Naive B cell (primary cell): Measurements from ENCODE around the gene HOXC10. TPM values are rescaled to one million over a fixed set of nuclear protein-coding genes. Genes with fewer than 3 reads are reported as not detected.
A peak's percentile ranks its signal among the peaks of the same experiment; 100 is the strongest.

Source experiments
- ATAC-seq, 2 donors: fragments of 150-1000 bp; cut with Tn5 transposase; 2 replicates each; pipeline ENCODE4 v1.10.0; 2021; ENCODE audit warnings: low read depth in 2 of 2, mild to moderate bottlenecking in 2 of 2, moderate library complexity in 2 of 2
- DNase-seq: peaks from one replicate; pipeline ENCODE4 v3.0.0; 2022
- H3K27ac Mint-ChIP-seq, 6 donors: one replicate each; pipeline ENCODE4 v1.8.0; 2020 to 2022; ENCODE audit warnings: mild to moderate bottlenecking in 6 of 6, mixed read lengths in 6 of 6, moderate library complexity in 5 of 6, inconsistent platforms in 2 of 6
- H3K27me3 Mint-ChIP-seq, 3 donors: one replicate each; pipeline ENCODE4 v1.8.0; 2021 to 2022; ENCODE audit warnings: mixed read lengths in 3 of 3, mild to moderate bottlenecking in 1 of 3
- H3K36me3 Mint-ChIP-seq, 2 donors: one replicate each; pipeline ENCODE4 v1.8.0; 2020 to 2022; ENCODE audit warnings: mixed read lengths in 2 of 2, inconsistent platforms in 1 of 2, mild to moderate bottlenecking in 1 of 2
- H3K4me1 Mint-ChIP-seq, 3 donors: one replicate each; pipeline ENCODE4 v1.8.0; 2020 to 2022; ENCODE audit warnings: mixed read lengths in 3 of 3, inconsistent platforms in 1 of 3, mild to moderate bottlenecking in 1 of 3, moderate library complexity in 1 of 3
- H3K4me3 Mint-ChIP-seq, 8 donors: one replicate each; pipeline ENCODE4 v1.8.0; 2020 to 2022; ENCODE audit warnings: mild to moderate bottlenecking in 8 of 8, mixed read lengths in 8 of 8, moderate library complexity in 8 of 8, inconsistent platforms in 2 of 8
- H3K9me3 Mint-ChIP-seq, 7 donors: one replicate each; pipeline ENCODE4 v1.8.0; 2020 to 2022; ENCODE audit warnings: mixed read lengths in 7 of 7, mild to moderate bottlenecking in 5 of 7, inconsistent platforms in 2 of 7, moderate library complexity in 1 of 7
- polyA plus RNA-seq, 6 donors: library from polyadenylated mRNA; unstranded; fragments of 300-500 nt; fragmentation: Illumina TruSeq; gene quantifications; one replicate each; pipeline ENCODE4 v1.2.3, GENCODE V29; 2021; ENCODE audit warnings: low read depth in 6 of 6

HOXC10 gene
- polyA plus RNA-seq, 6 donors from 2014 or later = not detected

DNA sequence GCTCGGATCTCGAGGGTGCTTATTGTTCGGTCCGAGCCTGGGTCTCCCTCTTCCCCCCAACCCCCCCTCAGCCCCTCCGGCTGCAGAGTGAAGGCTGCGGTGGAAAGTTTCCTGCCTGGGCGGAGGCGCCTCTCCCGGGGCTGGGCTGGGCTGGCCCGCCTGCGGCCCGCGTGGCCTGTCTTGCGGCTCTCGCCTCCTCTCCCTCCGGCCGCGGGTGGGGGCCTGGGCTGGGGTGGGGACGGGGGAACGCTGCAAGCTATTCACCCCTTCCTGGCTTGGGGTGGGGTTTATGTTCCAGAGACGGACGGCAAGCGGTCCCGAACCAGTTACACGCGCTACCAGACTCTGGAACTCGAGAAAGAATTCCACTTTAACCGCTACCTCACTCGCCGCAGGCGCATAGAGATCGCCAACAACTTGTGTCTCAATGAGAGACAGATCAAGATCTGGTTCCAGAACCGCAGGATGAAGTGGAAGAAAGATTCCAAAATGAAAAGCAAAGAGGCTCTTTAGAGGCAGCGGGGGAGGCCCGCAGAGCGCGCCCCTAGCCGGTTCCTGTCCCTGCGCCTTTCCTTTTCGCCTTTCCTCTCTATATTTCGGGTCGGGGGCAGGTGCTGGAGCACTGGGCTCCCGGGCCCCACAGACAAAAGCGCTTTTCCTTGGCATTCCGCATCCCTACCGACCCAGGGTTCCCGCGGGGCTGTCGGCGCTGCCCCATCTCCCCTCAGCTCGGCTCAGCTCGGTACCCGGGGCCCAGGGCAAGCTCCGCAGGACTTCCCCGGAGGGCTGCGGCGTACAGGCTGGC lies 49.2 kb downstream of the HOXC10 start:
- DNase-seq (no peak), ATAC-seq (peak; percentile 22 to 24)
- Mint-ChIP-seq H3K27me3 (peaks cover 79 to 96% (median 92%) of the 10 kb centered on the region in 3 donors), H3K9me3 (peaks cover 0 to 8% (median 5%) of the 10 kb centered on the region in 7 donors), H3K4me1 (peaks cover 21 to 27% (median 26%) of the 10 kb centered on the region in 3 donors), H3K27ac (peak overlapping the region in 3 of 6 donors; percentile 76 to 95 (median 82)), H3K4me3 (peak overlapping the region; percentile 51 to 81 (median 76)), H3K36me3 (no peaks in the 10 kb centered on the region)

DNA sequence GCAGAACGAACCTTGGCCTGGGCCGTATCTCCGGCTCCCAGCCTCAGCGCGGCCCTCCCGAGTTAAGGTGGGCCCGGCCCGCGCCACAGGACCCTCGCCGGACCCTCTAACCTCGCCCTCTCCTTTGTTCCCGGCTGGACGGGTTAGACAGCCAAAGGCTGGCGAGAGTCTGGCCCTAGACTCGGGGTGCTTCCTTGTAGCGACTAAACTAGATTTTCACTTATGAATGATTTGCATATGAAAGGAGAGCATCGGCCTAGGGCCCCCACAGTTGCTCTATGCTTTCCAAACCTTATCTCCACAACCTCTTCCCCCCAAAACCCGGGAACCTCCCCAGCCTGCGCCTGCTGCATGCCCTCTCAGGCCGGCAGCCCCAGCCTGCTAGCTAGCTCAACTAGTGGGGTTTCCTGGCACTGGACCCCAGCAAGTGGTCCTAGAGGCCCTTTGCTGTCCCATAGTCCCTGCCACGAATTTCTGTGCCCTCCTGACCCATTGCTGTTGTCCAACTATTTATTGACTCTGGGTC lies 49.9 kb downstream of the HOXC10 start:
- ATAC-seq = no peak
- Mint-ChIP-seq H3K4me3 (peak overlapping the region in 5 of 8 donors; percentile 51 to 78 (median 68)), H3K4me1 (peaks cover 21 to 26% (median 22%) of the 10 kb centered on the region in 3 donors), H3K36me3 (no peaks in the 10 kb centered on the region), H3K9me3 (peaks cover 0 to 6% (median 5%) of the 10 kb centered on the region in 7 donors), H3K27me3 (peaks cover 79 to 96% (median 95%) of the 10 kb centered on the region in 3 donors), H3K27ac (peak overlapping the region in 4 of 6 donors; percentile 30 to 95 (median 83))
- DNase-seq = no peak

DNA sequence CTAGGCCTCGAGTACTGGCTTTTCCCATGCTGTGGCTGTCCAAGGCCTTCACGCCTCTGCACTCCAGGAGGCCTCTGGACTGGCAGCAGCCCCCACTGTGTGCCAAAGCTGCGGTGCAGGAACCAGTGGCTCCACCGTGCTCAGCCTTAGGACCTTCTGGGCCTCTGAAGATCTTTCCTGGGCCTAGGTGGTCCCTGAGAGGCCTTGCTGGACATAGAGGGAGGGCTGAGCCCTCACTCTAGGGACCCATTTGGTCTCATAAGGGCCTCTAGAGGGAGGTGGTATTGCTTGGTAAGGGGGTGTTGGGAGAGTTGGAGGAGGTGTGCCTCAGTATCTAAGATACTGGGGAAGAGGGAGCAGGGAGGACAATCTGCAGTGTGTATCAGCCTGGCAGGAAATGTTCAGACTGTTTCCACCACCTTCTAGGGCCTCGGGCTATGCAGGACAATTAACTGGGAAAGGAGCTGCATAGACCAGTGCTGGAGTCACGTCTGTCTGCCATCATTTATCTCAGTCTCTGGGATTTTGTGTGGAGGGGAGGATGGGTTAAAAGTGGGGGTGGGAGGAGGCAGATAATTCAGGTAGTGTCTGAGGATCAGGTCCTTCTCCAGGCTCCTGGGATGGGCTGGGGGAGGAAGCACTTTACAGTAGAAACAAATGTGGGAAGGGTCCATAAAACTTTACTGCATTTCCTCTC lies 50.8 kb downstream of the HOXC10 start:
- no peak for DNase-seq
- Mint-ChIP-seq H3K9me3 (peaks cover 0 to 10% (median 5%) of the 10 kb centered on the region in 7 donors), H3K27ac (peak overlapping the region in 1 of 6 donors; percentile 62), H3K4me1 (peaks cover 20 to 22% (median 21%) of the 10 kb centered on the region in 3 donors), H3K27me3 (peaks cover 82 to 96% (median 95%) of the 10 kb centered on the region in 3 donors), H3K36me3 (no peaks in the 10 kb centered on the region), H3K4me3 (peak overlapping the region in 2 of 8 donors; percentile 71 to 78)
- ATAC-seq = no peak

DNA sequence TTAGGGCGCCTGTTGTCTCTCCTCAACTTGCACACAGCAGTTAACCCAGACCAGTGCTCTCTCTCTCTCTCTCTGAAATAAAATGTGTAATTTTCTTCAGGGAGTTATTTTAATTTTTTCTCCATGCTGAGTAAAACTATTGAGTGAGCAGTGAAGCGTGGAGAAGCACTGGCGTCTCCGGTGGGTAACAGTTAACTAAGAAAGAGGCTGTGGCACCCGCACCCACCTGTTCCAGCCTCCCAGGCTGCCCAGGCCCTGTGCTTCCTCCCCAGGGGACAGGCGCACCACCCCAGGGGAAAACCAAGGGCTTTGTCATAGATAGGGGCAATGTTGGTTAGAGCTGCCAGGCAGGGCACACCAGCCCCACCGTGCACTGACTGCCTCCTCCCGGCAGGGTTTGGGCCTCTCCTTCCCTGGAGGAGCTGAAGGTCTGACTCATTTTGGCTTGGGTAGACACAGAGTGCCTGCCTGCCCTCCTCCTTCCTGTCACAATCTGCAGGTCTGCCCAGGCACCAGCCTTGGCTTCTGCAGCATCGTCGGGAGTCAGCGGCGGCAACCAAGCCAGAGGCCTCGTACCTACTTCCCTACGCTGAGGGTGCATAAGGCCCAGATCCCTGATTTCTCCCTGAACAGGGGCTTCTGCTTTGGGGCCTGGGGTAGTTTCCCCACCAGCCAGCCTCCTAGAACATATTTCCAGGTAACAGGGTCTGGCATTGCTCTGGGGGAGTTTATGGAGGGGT lies 51.8 kb downstream of the HOXC10 start:
- ATAC-seq (peak in 1 of 2 donors; percentile 29), DNase-seq (no peak)
- Mint-ChIP-seq H3K27ac (peak overlapping the region in 2 of 6 donors; percentile 26 to 74), H3K9me3 (peaks cover 0 to 10% (median 5%) of the 10 kb centered on the region in 7 donors), H3K4me1 (peaks cover 16 to 22% (median 17%) of the 10 kb centered on the region in 3 donors), H3K4me3 (no peak overlapping the region), H3K36me3 (no peaks in the 10 kb centered on the region), H3K27me3 (peaks cover 82 to 96% (median 96%) of the 10 kb centered on the region in 3 donors)

DNA sequence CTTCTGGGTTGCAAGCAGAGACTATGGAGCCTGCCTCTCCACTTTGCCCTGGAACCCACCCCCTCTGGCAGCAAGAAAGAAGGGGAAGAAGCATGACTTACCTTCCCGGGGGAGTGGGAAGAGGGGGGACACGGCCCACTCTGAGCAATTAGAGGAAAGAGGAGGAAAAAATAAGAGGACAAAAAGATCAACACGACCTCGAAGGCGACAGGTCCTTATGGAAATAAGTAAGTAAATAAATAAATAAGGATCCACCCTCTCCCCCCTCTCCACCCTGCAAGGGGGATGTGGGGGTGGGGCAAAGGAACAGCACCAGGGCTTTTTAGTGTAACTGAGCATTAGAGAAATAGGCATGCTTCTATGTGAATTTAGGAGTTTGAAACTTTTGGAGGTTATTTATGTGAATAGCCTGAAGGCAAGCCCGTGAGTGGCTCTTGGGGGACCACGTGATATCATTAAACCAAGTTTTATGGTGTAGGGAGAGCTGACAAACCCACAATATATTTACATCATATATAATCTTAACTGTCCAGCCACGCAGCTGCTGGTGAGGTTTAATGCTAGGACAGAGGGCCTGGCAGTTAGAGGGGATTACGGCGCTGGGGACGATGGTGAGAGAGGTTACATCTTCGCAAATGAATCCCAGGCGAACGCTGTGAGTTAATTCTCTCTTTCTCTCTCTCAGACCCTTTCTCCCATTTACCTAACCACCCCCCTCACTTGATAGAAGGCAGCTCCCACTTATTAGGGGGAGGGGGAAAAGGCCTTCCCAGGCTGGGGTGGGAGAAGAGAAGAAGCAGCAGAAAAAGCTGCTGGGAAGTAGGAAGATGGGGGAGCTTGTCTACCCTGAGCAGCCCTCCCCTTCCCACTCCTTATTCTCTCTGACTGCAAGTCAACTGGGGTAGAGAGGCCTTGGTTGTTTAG lies 52.7 kb downstream of the HOXC10 start:
- Mint-ChIP-seq H3K9me3 (peaks cover 0 to 8% (median 3%) of the 10 kb centered on the region in 7 donors), H3K4me3 (peak overlapping the region in 1 of 8 donors; percentile 61), H3K27ac (peak overlapping the region in 2 of 6 donors; percentile 74), H3K4me1 (peaks cover 12 to 16% (median 13%) of the 10 kb centered on the region in 3 donors), H3K36me3 (no peaks in the 10 kb centered on the region), H3K27me3 (peaks cover 80 to 96% (median 96%) of the 10 kb centered on the region in 3 donors)
- ATAC-seq (no peak), DNase-seq (no peak)

DNA sequence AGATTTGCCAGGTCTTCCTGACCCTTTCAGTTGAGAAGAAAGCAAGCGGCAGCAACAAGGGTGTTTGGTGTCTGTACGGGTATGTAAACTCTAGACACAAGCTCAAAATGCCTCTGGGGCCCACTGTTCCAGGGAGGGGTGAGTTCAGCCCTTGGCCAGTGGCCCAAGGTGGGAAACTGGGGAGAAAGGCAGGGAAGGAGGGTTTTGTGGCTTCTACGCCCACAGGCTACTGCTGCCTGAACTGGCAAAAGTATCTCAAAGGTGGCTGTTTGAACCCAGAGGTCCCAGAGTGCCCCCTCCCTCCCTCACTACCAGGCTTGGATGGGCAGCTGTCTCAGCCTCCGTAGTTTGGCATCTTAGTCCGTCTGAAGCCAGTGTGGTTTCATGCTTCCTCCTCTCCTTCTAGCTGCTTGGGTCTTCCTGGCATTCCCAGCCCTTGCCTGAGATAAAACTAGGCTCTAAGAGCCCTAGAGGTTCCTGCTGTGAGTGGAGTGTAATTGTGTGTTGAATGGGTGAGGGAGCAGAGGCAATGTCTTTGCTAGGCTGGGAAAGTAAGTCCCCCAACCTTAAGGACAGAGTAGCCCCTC lies 53.4 kb downstream of the HOXC10 start:
- Mint-ChIP-seq H3K27me3 (peaks cover 83 to 96% (median 96%) of the 10 kb centered on the region in 3 donors), H3K36me3 (no peaks in the 10 kb centered on the region), H3K4me1 (peaks cover 6 to 11% (median 9%) of the 10 kb centered on the region in 3 donors), H3K27ac (no peak overlapping the region), H3K4me3 (no peak overlapping the region), H3K9me3 (peaks cover 0 to 6% (median 0%) of the 10 kb centered on the region in 7 donors)
- ATAC-seq (no peak), DNase-seq (no peak)

DNA sequence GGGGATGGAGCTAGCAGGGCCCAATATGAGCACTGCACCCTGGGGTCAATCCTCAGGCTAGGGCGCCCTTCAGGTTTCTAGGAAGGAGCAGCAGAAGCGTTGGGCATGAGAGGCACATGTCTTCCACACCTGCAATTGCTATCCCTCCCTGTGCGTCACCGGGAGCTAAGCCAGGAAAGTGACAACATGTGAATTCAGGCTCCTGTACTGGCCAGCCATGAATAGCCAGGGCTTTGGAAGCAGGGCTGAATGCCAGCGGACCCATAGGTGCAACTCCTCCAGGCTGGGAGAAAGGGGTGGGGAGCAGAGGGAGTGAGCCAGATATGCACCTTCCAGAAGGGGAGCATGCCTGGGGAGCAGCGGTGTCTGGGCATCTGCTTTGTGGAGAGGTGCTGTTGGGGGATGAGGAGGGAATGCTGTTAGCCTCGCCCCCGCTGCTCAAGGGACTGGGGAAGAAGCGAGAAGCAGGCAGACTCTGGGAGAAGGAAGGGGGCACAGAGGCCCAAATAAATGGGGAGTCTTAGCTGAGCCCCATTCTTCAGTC lies 54.0 kb downstream of the HOXC10 start:
- H3K27me3 Mint-ChIP-seq = peaks cover 85 to 99% (median 96%) of the 10 kb centered on the region in 3 donors
- H3K9me3 Mint-ChIP-seq = peaks cover 0 to 6% (median 0%) of the 10 kb centered on the region in 7 donors
- H3K27ac Mint-ChIP-seq = no peak overlapping the region
- H3K4me3 Mint-ChIP-seq = no peak overlapping the region
- no peak for DNase-seq
- H3K4me1 Mint-ChIP-seq = peaks cover 4 to 9% (median 8%) of the 10 kb centered on the region in 3 donors
- H3K36me3 Mint-ChIP-seq = no peaks in the 10 kb centered on the region
- no peak for ATAC-seq

DNA sequence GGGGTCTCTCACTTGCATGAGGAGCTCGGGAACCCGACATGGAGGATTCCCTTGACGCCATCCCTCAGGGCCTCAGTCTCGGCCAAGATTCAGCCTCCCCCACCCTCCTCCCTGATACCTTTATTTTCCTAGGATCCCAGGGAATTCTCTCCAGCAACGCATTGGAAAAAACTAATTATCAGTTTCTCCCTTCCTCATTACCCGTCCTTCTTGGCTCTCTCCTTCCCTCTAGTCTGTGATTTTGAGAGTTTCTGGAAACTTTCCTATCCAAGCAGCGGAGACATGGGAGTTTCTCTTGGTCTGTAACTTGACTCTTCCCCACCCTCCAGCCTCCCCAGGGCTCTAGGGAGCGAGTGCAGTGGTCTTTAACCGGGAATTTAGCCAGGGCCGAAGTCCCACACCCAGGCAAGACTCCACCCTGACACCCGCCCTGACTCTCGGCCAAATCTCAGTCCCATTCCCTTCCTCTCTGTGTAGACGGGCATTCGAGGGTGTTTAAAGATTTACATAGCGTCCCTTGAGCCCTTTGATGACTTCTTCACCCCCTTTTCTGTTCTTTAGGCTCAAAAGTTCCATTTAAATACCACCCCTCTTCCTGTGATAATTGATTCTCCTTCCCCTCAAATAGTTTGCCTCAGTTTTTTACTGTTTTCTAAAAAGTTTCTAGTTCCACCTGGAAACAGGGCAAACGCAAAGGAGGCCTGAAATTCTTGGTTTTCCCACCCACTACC lies 54.6 kb downstream of the HOXC10 start:
- peaks cover 3 to 9% (median 4%) of the 10 kb centered on the region in 3 donors for H3K4me1 Mint-ChIP-seq
- DNase-seq (no peak), ATAC-seq (no peak)
- H3K27me3 Mint-ChIP-seq = peaks cover 87 to 100% (median 100%) of the 10 kb centered on the region in 3 donors
- H3K9me3 Mint-ChIP-seq = peaks cover 0 to 4% (median 0%) of the 10 kb centered on the region in 7 donors
- H3K36me3 Mint-ChIP-seq = no peaks in the 10 kb centered on the region
- H3K27ac Mint-ChIP-seq = peak overlapping the region in 1 of 6 donors; percentile 25
- peak overlapping the region in 1 of 8 donors; percentile 19 for H3K4me3 Mint-ChIP-seq
